Germinal center (tissue), 1 donor: Measurements from ENCODE around the gene HEMK1.
A peak's percentile ranks its signal among the peaks of the same experiment; 100 is the strongest.

Source experiments
- DNase-seq: peaks from one replicate; pipeline ENCODE4 v3.0.0; 2012; ENCODE audit warnings: mixed read lengths, low spot score

The HEMK1 gene

GRCh38 chr3:50542177-50543034 is 26.9 kb upstream of the HEMK1 start:
- DNase-seq: peak; percentile 84

GRCh38 chr3:50545781-50546180 is 23.5 kb upstream of the HEMK1 start:
- DNase-seq: no peak

- DNase-seq: no peak
These were observed 20.1 kb upstream of the HEMK1 start for GRCh38 chr3:50549226-50549625.

DNA sequence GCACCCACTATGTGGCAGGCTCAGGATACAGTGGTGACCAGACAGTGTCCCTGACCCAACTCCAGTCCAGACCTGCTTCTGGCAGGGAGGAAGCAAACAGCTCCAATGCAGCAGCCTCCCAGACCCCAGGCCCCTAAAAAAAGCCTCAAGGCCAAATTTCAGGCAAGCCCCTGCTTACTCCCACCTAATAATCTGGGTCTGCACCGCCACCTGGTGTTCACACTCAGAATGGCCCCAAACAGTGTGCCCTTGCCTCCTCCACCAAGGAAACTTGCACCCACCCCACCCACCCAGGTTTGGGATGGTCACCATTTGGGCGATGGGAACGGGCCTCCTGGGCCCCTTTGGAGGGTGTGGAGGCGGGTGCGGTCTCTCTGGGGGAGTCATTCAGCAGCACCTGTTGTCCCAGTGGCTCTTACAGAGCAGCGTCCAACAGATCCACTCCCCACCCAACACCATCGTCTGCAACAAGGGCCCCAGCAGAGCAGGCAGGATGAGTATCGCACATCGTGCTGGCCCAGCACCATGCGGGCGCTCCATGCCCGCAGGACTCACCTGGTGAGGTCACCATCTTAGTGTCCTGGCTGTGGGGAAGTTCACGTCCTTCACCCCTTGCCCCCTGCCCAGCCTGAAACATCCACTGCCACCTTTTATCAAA is 19.1 kb upstream of the HEMK1 start:
- peak; percentile 72 for DNase-seq

DNA sequence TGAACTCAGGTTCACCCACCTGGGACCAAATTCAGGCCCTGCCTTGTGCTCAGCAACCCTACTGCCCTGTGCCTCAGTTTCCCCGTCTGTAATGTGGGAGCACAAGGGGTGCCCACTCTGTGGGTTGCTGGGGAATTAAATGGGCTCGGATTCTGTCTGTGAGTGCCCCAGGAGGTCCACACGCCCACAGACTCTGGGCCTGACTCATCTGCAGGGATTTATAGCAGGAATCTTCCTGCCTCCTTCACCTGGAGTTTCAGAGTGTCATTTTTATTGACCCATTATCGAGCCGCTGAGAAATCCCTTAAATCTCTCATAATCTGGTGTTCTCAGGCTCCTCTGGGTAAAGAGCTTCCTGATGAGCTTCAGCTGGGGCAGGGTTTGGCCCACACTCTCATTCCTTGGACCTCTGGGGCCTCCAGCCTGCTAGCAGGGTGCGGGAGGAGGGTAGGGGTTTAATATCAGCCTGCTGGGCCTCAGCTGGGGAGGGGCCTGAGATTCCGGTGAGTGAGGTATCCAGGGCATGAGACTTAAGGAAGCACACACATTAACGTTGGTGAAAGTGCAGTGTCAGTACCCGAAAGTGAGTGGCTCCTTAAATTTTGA is 18.2 kb upstream of the HEMK1 start:
- no peak for DNase-seq

- no peak for DNase-seq
These were observed 17.5 kb upstream of the HEMK1 start for GRCh38 chr3:50551681-50552435.

GRCh38 chr3:50552598-50552997 is 16.7 kb upstream of the HEMK1 start:
- no peak for DNase-seq

- DNase-seq: no peak
These were observed 14.8 kb upstream of the HEMK1 start for GRCh38 chr3:50554553-50554952.

DNA sequence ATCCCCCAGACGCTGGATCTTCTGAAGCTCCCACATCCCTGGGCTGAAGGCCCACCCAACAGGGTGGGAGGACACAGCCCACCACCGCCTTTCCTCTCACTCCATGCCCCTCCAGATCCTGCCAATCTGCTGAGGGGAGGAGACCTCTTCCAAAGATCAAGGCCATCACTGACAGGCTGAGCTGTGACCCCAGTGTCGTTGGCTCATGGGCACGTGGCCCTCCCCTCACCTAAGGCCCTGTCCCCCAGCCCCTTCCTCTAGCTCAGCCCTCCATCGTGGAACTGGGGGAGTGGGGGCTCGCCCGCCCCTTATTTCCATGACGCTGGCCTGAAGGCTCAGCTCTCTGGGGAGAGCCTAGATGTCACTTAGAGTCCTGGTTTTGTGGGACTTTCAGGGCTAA is 12.2 kb upstream of the HEMK1 start:
- no peak for DNase-seq

DNA sequence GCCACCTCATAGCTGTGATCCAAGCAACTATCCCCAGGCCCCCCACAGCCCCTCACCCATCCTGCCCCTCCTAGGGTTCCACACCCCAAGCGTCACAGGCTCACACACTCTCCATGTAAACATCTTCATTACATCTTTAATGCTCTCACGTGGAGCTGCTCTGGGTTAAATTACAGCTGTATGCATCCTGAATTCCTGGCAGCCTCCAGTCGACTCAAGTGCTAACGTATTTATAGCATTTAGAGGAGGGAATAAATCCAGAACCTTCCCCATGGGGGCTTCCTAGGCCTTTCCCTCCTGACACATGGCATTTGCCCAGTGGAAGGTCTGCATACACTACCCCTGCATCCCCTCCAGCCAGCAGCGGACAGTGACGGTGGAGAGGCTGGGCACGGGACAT is 11.4 kb upstream of the HEMK1 start:
- DNase-seq: no peak

DNA sequence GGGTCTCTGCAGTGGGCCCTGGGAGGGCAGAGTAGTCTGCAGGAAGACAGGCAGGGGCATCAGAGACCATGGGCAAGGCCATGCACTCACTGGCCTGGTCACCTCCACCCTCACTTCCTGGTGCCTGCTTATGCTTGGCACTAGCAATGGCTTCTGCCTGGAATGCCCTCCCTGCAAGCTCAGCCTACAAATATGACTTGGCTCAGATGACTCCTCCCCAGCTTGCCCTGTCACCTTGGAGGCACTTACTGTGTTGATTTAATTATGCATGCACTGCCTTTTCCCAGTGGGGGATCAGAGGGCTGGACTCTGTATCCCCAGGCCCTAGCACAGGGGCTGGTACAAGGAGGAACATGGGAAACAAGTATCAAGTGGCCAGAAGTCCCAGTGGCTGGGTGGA is 9.6 kb upstream of the HEMK1 start:
- no peak for DNase-seq

GRCh38 chr3:50562861-50563260 is 6.5 kb upstream of the HEMK1 start:
- DNase-seq: no peak

- DNase-seq: no peak
These were observed 5.5 kb upstream of the HEMK1 start for GRCh38 chr3:50563867-50564266.

- no peak for DNase-seq
These were observed 5.0 kb upstream of the HEMK1 start for GRCh38 chr3:50564321-50564720.

DNA sequence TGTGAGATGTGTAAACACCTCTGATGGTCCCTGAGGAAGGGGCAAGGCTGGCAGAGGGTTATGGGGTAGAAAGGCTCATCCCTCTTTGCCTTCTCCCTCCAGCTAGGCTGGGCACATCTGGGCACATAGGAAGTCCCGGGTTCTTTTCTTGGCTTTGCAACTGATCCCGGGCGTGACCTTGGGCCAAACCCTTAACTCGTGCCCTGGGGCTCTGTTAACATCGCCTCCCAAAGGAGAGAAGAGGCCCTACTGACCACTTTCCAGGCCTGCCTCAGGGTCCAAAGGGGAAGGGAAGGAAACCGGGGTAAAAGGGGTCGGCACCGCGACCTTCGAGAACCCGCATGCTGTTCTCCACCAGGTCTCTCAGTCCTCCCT is 2.3 kb upstream of the HEMK1 start:
- DNase-seq: no peak

- DNase-seq: peak; percentile 99
These were observed 1.7 kb upstream of the HEMK1 start, which contains the start of gene C3orf18 for GRCh38 chr3:50567386-50568167. TSS of gene C3orf18 (minus strand) at chr3:50567747. CDS start at chr3:50565699, 2,048 bp downstream.

GRCh38 chr3:50570508-50571279 is 1.4 kb downstream of the HEMK1 start:
- DNase-seq: no peak

- no peak for DNase-seq
These were observed 2.2 kb downstream of the HEMK1 start for GRCh38 chr3:50571486-50571885.

GRCh38 chr3:50572158-50572557 is 2.8 kb downstream of the HEMK1 start:
- peak; percentile 79 for DNase-seq

- no peak for DNase-seq
These were observed 3.6 kb downstream of the HEMK1 start for GRCh38 chr3:50572801-50573371.
